ENCODE measurements around the gene RGS19. TPM values are rescaled to one million over a fixed set of nuclear protein-coding genes. Genes with fewer than 3 reads are reported as not detected.

The RGS19 gene
- polyA plus RNA-seq, 3 donors: 4.9 to 19.9 (median 19.2) TPM

Other genes with a start within 250 kb of the RGS19 start
- 1 to 10 TPM; 1.8 to 8.2 (median 6.1) TPM for gene ZBTB46, start 248.3 kb downstream of the RGS19 start, polyA plus RNA-seq
- gene ABHD16B, start 218.0 kb downstream of the RGS19 start, polyA plus RNA-seq: 1 to 10 TPM in 1 of 3 donors, under 1 TPM in 1, not detected in 1; 0.72 to 1.2 TPM
- 100 to 1,000 TPM in 1 of 3 donors, 10 to 100 TPM in 2; 34.8 to 109 (median 88.8) TPM for gene TPD52L2, start 214.2 kb downstream of the RGS19 start, polyA plus RNA-seq
- 10 to 100 TPM; 19.0 to 22.9 (median 21.1) TPM for gene DNAJC5, start 184.4 kb downstream of the RGS19 start, polyA plus RNA-seq
- 10 to 100 TPM; 28.9 to 44.6 (median 33.1) TPM for gene UCKL1, start 123.1 kb downstream of the RGS19 start, polyA plus RNA-seq
- gene ZNF512B, start 109.6 kb downstream of the RGS19 start, polyA plus RNA-seq: 10 to 100 TPM in 1 of 3 donors, 1 to 10 TPM in 2; 7.4 to 10.2 (median 9.1) TPM
- 1 to 10 TPM; 2.0 to 2.7 (median 2.6) TPM for gene SAMD10, start 99.9 kb downstream of the RGS19 start, polyA plus RNA-seq
- 10 to 100 TPM; 28.9 to 37.2 (median 34.1) TPM for gene PRPF6, start 98.4 kb downstream of the RGS19 start, polyA plus RNA-seq
- under 1 TPM; 0.56 to 0.58 (median 0.56) TPM for gene C20orf204, start 43.3 kb downstream of the RGS19 start, polyA plus RNA-seq
- 10 to 100 TPM in 2 of 3 donors, 1 to 10 TPM in 1; 8.1 to 53.5 (median 33.4) TPM for gene SOX18, start 29.9 kb downstream of the RGS19 start, polyA plus RNA-seq
- gene TCEA2, start 16.3 kb downstream of the RGS19 start, polyA plus RNA-seq: 10 to 100 TPM; 17.2 to 48.5 (median 35.4) TPM
- gene OPRL1, start 564 bp upstream of the RGS19 start, polyA plus RNA-seq: 1 to 10 TPM in 2 of 3 donors, under 1 TPM in 1; 0.45 to 1.2 (median 1.1) TPM
- gene LKAAEAR1, start 4.9 kb upstream of the RGS19 start, polyA plus RNA-seq: under 1 TPM in 2 of 3 donors, not detected in 1; 0.27 to 0.64 TPM
- gene NPBWR2, start 28.0 kb upstream of the RGS19 start, polyA plus RNA-seq: not detected
- gene MYT1, start 84.9 kb upstream of the RGS19 start, polyA plus RNA-seq: under 1 TPM in 1 of 3 donors, not detected in 2; 0.25 TPM
- 10 to 100 TPM; 17.5 to 29.0 (median 21.1) TPM for gene PCMTD2, start 176.2 kb upstream of the RGS19 start, polyA plus RNA-seq